HG02571 (cell line): ENCODE measurements around the gene USP50.
"Not testable (repeated sequence)": the region's sequence is repeated elsewhere in the genome, so short reads cannot be mapped to it uniquely, and the experiment has no call there.

Source experiments
- ATAC-seq: cut with Tn5 transposase; IDR thresholded peaks from one replicate; pipeline ENCODE4 v1.9.1; 2021; ENCODE audit warnings: mild to moderate bottlenecking, moderate library complexity; ENCODE audit not compliant: unreplicated experiment

Gene USP50

DNA sequence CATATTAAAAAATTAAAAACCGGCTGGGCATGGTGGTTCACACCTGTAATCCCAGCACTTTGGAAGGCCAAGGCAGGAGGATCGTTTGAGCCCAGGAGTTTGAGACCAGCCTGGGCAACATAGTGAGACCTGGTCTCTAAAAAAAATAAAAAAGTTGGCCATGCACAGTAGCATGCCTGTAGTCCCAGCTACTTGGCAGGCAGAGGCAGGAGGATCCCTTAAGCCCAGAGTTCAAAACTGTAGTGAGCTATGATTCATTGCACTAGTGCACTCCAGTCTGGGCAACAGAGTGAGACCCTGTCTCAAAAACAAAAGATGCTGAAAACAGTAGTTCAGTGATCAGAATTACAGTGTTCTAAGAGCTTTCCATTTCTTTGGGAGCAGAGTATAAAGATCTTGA is 40.8 kb downstream of the USP50 start:
- ATAC-seq = not testable (repeated sequence)

DNA sequence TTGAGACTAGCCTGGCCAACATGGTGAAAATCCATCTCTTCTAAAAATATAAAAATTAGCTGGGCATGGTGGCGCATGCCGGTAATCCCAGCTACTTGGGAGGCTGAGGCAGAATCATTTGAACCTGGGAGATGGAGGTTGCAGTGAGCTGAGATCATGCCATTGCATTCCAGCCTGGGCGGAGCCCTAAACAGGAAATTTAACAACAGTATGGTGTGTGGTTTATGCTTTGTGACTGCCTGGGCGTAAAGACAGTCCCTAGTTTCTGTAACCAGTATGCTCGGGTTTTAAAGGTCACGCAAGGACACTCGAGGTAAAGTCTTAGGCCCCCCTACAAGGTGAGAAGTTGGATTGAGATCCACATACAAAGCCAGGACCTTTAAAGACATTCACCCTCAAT is 43.3 kb downstream of the USP50 start:
- ATAC-seq = no peak

DNA sequence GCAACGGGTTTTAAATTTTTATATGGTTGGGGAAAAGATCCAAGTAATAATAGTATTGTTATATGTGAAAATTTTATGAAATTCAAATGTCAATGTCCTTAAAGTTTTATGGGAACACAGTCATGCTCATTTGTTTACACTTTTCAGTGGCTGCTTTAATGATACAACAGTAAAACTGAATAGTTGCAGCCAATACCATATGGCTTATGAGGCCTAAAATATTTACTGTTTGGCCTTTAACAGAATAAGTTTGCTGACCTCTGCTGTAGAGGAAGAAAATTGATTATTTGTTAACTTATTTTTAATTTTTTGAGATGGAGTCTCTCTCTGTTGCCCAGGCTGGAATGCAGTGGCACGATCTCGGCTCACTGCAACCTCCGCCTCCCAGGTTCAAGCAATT is 44.7 kb downstream of the USP50 start:
- no peak for ATAC-seq

DNA sequence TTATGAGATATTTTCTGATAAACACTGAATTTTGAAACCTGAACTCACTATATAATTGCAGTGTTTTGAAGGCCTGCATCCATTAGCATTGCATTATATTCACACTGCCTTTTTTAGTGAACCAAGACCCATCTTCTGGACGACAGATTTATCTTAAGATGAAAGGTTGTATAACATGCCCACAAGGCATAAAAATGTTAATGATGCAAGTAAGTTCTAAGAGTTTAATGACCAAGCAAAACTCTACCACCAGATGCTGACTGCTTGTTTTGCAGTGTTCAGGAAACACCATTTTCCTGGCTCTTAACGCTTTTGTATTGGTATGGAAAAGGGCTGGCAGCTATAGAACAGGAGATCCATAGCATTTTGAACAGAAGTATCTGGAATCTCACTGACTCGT is 46.1 kb downstream of the USP50 start:
- ATAC-seq = no peak

DNA sequence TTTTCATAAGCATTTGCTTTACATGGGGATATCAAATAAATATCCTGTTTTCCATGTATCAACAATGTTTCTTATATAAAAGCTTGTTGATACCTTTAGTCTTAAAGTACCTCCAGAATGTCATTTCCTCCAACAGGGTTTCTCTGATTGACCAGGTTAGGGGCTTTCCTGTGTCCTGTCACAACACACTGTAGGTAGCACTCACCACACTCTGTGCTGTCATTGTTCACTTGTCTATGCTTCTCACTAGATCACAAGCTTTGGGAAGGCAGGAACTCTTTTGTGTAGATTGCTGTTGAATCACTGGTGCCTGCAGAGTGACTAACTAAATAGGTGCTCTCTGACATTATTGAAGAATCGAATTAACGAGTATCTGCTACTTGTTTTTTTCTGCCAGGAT is 49.8 kb downstream of the USP50 start:
- no peak for ATAC-seq

DNA sequence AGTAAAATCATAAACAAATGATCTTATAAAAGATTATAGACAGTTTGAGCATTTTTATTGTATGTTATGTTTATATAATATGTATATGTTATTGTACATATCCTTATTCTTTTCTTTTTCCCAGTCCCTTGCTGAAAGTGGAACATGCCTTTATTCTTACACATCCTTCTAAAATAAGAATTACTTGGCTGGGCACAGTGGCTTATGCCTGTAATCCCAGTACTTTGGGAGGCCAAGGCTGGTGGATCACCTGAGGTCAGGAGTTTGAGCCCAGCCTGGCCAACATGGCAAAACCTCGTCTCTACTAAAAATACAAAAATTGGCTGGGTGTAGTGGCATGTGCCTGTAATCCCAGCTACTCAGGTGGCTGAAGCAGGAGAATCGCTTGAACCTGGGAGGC is 51.9 kb downstream of the USP50 start:
- not testable (repeated sequence) for ATAC-seq

DNA sequence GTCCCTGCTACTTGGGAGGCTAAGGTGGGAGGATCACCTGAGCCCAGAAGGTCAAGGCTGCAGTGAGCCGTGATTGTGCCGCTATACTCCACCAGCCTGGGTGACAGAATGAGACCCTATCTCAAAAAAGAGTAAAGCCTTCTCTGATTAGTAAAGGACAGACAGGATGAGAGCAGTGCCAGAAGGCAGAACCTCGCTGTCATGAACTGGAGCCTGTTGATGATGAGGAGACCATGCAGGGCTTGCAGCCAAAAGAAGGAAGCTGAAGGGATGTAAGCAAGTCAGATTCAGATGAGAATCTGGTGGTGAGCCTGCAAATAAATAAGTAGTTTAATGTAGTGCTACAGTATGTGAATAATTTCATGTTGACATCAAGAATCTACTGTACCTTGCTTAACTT is 52.8 kb downstream of the USP50 start:
- ATAC-seq = no peak

DNA sequence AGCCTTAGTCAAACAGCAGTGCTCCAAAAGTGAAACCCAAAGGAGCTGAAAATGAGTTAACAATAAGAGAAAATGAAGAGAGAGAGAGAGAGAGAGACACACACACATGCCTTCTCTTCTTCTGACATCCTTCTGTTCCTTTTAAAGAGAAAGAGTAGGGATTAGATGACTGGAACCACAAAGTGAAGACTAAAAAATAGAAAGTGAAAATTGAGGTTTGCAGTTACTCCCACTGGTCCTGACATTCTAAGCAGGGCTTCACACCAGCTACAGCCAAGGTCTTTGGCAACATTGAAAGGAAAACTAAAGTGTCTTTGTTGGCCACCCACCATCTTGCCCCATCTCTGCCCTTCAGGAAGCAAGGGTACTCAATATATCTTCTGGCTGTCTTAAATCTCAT is 59.2 kb downstream of the USP50 start:
- no peak for ATAC-seq

DNA sequence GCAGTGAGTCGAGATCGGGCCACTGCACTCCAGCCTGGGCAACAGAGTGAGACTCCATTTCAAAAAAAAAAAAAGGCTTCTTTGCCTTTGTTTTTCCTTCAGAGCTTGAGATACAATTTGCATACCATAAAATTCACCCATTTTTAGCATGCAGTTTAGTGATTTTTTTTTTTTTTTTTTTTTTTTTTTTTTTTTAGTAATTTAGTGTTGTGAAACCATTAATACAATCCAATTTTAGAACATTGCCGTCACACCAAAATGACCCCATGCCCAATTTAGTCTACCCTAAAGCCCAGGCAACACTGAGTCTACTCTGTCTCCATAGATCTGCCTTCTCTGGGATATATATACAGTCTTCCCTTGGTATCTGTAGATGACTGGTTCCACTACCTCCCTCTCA is 61.1 kb downstream of the USP50 start:
- no peak for ATAC-seq

DNA sequence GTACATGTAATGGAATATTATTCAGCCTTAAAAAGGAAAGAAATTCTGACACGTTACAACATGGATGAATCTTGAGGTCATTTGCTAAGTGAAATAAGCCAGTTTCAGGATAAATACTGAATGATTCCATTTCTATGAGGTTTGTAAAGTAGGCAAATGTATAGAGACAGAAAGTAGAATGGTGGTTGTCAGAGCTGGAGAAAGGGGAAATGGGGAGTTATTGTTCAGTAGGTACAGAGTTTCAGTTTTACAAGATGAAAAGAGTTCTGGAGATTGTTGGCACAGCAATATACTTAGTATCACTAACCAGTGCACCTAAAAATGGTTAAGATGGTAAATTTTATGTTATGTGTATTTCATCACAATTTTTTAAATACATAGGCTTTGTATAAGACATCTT is 61.7 kb downstream of the USP50 start:
- ATAC-seq = peak; percentile 59

DNA sequence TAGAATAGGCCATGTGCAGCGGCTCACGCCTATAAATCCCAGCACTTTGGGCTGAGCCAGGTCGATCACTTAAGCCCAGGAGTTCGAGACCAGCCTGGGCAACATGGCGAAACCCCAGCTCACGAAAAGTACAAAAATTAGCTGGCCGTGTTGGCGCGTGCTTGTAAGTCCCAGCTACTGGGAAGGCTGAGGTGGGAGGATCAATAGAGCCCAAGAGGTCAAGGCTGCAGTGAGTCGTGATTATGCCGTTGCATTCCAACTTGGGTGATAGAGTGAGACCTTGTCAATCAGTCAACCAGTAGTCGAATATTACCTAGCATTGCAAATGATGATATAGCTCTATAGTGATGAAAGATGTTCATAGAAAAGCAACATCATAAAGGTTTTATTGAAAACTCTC is 70.3 kb downstream of the USP50 start:
- ATAC-seq = no peak

DNA sequence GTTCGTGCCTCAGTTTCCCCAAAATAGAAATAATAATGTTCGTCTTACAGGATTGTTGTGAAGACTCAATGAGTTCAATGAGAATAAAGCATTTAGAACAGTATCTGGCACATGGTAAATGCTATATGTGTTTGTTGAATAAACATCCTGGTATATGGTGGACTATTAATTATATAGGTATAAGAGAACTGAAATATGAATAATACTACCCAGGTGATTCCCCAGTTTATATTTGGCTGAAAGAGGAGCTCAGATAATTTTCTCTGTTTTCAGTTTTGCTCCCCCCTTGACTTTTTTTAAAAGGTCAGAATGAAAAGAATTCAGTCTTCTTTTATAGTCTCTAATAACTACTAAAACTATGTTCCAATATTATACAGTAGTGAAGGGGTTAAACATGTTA is 75.4 kb downstream of the USP50 start:
- no peak for ATAC-seq

DNA sequence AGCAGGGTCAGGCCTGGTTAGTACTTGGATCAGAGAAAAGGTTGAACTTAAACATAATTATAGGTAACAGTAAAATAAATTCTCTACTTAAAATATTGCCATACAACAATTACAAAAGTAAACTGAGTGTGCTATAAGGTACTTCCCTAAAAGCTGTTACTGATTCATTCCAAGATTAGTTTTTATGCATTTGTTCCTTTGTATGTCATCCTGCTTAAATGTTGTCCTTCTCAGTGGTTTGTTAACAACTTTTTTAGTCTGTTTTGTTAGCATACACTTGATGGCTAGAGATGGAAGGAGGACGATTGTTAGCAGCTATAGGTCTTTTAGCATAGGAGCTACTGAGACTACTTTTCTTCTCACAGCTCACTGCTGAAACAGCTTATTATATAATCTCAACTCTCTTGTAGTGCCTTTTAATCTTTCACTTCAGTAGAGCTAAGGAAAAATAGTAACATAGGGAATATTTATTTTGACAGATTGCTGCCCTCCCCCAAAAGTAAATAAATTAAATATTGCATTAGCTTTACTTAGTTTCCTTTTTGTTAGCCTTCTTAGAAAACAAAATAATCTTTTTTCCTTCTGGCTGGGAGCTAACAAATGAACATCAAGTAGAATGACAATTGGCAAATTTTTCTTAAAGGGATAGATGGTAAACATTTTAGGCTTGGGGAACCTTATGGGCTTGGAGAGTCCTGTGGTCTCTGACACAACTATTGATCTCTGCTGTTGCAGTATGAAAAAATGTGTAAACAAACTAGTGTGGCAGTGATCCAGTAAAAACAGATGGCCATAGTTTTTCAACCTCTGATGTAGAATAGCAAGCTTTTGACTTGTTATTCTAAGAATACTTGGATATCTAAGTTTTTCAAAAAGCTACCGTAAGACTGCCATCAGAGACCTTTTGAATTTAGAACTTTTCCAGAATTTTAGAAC is 82.8 kb downstream of the USP50 start:
- ATAC-seq = no peak

DNA sequence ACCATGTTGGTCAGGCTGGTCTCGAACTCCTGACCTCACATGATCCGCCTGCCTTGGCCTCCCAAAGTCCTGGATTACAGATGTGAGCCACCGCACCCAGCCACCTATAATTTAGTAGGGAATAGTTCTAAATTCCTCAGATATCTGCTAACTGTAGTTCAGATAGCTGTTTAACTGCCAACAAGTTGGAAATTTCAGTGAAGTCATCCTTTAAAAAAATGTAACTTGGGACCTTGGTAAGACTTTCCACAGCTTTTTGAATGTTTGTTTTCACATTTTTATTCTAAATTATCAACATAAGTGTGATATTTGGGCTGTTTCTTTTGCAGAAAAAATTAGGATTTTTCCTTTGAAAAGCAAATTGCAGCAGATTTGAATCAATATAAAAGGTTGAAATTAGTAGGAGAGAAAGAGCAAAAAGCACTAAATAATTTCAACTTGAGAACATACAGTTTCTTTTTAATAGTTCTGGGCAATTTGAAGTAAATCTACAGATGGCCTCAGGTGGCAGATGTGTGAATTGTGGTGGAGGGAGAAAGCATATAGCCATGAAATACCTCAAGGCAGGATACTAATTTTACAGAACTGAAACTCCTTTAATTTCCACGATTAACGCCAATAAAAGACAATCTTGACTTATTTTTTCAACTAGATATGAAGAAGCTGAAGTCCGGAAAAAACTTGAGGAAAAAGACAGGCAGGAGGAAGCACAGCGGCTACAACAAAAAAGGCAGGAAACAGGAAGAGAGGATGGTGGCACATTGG is 87.9 kb downstream of the USP50 start:
- no peak for ATAC-seq

DNA sequence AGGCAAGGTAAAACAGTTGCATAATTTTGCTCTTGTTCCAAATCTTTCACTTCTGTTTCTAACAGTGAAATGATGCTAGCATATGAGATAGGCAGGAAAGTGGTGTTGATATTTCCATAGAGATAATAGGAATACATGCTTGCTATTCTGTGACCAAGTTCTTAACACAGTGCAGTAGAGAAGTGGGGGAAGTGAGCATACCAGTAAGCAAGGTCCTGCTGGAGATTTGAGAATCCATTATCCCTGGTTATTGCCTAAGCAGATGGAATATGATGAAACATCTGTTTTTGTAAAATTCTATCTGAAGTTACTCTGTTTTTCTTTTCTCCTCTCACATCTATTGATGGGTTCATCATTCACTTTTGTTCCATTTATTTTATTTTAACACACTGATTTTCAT is 93.5 kb downstream of the USP50 start:
- no peak for ATAC-seq
